Measurements from ENCODE around the gene RBM6.

GRCh38 chr3:49926117-49926728 is 13.7 kb upstream of the RBM6 start:
- TF ChIP-seq EZH2phosphoT487 (IDR thresholded peaks at IDR 0.05; ENCODE audit: insufficient read depth, low read depth) (no peak), EZH2 (IDR thresholded peaks at IDR 0.05; ENCODE audit: insufficient read depth, poor library complexity, severe bottlenecking) (no peak)

Data from GM23248 (cell line).